PC-9 (cell line): ENCODE measurements around the gene FAM114A2. TPM values are rescaled to one million over a fixed set of nuclear protein-coding genes. Genes with fewer than 3 reads are reported as not detected.

ENCODE experiments used
- BruUV-seq: library from RNA; stranded (reverse); fragments of 400-500 nt; replicated peaks from 2 replicates; lab custom pipeline; 2021; lab: Mats Ljungman, UMichigan
- CTCF ChIA-PET: fragments of 300-600 bp; sonication (Branson Sonifier 250); formaldehyde crosslinking; loops from one replicate; lab custom pipeline; 2022; ENCODE audit warnings: antibody characterized with exemption; lab: Charles Lee
- POLR2A ChIA-PET: fragments of 300-600 bp; sonication (Branson Sonifier 250); formaldehyde crosslinking; loops from one replicate; lab custom pipeline; 2022; ENCODE audit warnings: antibody characterized with exemption; ENCODE audit not compliant: unreplicated experiment; lab: Charles Lee
- DNase-seq, 2 experiments: peaks; one replicate each; pipeline versions ENCODE4 v3.0.0 to v3.0.0-alpha.2; 2015 to 2022; ENCODE audit warnings: mixed read lengths in 1 of 2
- H2AFZ ChIP-seq: fragments of 200-600 bp; sonication (generic); 2 replicates; pipeline ENCODE4 v1.8.1; 2017; ENCODE audit warnings: antibody characterized with exemption
- H3F3A ChIP-seq: fragments of 200-600 bp; sonication (generic); 2 replicates; pipeline ENCODE4 v1.8.1; 2017; ENCODE audit warnings: antibody characterized with exemption, mild to moderate bottlenecking, low read depth; ENCODE audit not compliant: insufficient read depth
- H3K27ac ChIP-seq: fragments of 200-600 bp; sonication (generic); 2 replicates; pipeline ENCODE4 v1.6.1; 2016; ENCODE audit warnings: mixed run types
- H3K27me3 ChIP-seq: fragments of 200-600 bp; sonication (generic); 2 replicates; pipeline ENCODE4 v1.6.1; 2016; ENCODE audit warnings: low read depth, mixed run types; ENCODE audit not compliant: insufficient read depth
- H3K36me3 ChIP-seq: fragments of 200-600 bp; sonication (generic); 2 replicates; pipeline ENCODE4 v1.6.1; 2016; ENCODE audit warnings: low read depth, mixed run types
- H3K4me1 ChIP-seq: fragments of 200-600 bp; sonication (generic); replicated peaks from 2 replicates; pipeline ENCODE4 v1.6.1; 2016; ENCODE audit warnings: mixed run types; ENCODE audit not compliant: insufficient read depth
- H3K4me2 ChIP-seq: fragments of 200-600 bp; sonication (generic); 2 replicates; pipeline ENCODE4 v1.6.1; 2017; ENCODE audit warnings: mixed run types
- H3K4me3 ChIP-seq: fragments of 200-600 bp; sonication (generic); 2 replicates; pipeline ENCODE4 v1.6.1; 2016; ENCODE audit warnings: mixed run types
- H3K79me2 ChIP-seq: fragments of 200-600 bp; sonication (generic); 2 replicates; pipeline ENCODE4 v1.6.1; 2017; ENCODE audit warnings: low read depth, mixed run types
- H3K9me2 ChIP-seq: fragments of 200-600 bp; sonication (generic); 2 replicates; pipeline ENCODE4 v1.8.1; 2017; ENCODE audit warnings: mild to moderate bottlenecking; ENCODE audit not compliant: insufficient read depth
- H3K9me3 ChIP-seq: fragments of 200-600 bp; sonication (generic); 2 replicates; pipeline ENCODE4 v1.8.1; 2016; ENCODE audit warnings: low read depth; ENCODE audit not compliant: insufficient read depth
- H4K20me1 ChIP-seq: fragments of 200-600 bp; sonication (generic); 2 replicates; pipeline ENCODE4 v1.8.1; 2017; ENCODE audit not compliant: insufficient read depth
- CTCF ChIP-seq: fragments of 200-600 bp; sonication (generic); conservative IDR thresholded peaks from 2 replicates; pipeline ENCODE4 v1.6.1; 2017; ENCODE audit warnings: mixed run types, antibody characterized with exemption, mild to moderate bottlenecking, moderate library complexity
- EZH2 ChIP-seq: fragments of 200-600 bp; sonication (generic); IDR thresholded peaks from 2 replicates; pipeline ENCODE4 v1.8.0; 2017; ENCODE audit warnings: antibody characterized with exemption, low read depth
- intact Hi-C: fragments of 100-400 bp; cut with micrococcal nuclease; formaldehyde crosslinking; loops from one replicate; pipeline ENCODE4 v1.10.0; 2022; ENCODE audit not compliant: unreplicated experiment
- total RNA-seq: library from RNA; stranded (reverse); gene quantifications from 2 replicates; pipeline ENCODE4 v1.2.3, GENCODE V29; 2021

Gene FAM114A2
- total RNA-seq, 1 experiment from 2014 or later = 18.9 TPM

- no peak overlapping the region for H3K4me2 ChIP-seq
- H3K4me1 ChIP-seq = peaks cover 21% of the 10 kb centered on the region
- no peaks in the 10 kb centered on the region for H3K9me3 ChIP-seq
- TF ChIP-seq EZH2 (no peak), CTCF (no peak)
- CTCF ChIA-PET = interaction anchor here (0.8 kb wide), 1 partner anchor 50 kb away, joined by 5 read pairs; no protein-coding TSS in a partner anchor
- H4K20me1 ChIP-seq = peaks cover 11% of the 10 kb centered on the region
- no peak overlapping the region for H3K27ac ChIP-seq
- no TSS peak for BruUV-seq
- no peak overlapping the region for H2AFZ ChIP-seq
- intact Hi-C loops = loop anchor here (2.0 kb wide), 1 partner anchor 21 kb away; the partner anchor contains the start of genes FAM114A2 and MFAP3
- H3F3A ChIP-seq = peaks cover 22% of the 10 kb centered on the region
- DNase-seq = no peak
- POLR2A ChIA-PET = no interaction called here
- no peaks in the 10 kb centered on the region for H3K27me3 ChIP-seq
- peaks cover 13% of the 10 kb centered on the region; the same call in 1 of the 2 replicates for H3K36me3 ChIP-seq
- no peaks in the 10 kb centered on the region for H3K9me2 ChIP-seq
- H3K4me3 ChIP-seq = no peak overlapping the region
- no peaks in the 10 kb centered on the region for H3K79me2 ChIP-seq
Observed at GRCh38 chr5:154059583-154059982, 20.9 kb upstream of the FAM114A2 start.

DNA sequence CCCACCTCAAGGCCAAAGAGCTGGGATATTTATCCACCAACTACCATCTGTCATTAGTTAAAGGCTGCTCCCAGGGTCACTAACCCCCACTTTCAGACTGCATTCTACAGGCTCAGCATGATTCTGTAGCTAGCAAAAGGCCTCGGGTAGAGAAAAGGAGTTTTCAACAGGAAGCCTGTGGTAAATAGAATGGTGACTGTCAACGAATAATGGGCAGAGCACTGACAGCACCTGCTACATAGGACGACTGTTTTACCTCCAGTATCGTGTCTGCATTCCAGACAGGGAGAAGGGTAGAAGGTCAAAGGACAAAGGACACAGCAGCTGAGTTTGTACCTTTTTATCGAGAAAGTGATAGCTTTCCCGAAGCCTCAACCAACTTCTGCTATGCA, 20.3 kb upstream of the FAM114A2 start:
- H3K9me2 ChIP-seq = no peaks in the 10 kb centered on the region
- no peaks in the 10 kb centered on the region for H3K79me2 ChIP-seq
- H3K9me3 ChIP-seq = no peaks in the 10 kb centered on the region
- H3K27me3 ChIP-seq = no peaks in the 10 kb centered on the region
- H3K27ac ChIP-seq = no peak overlapping the region
- ChIA-PET POLR2A (interaction anchor here (0.6 kb wide), 1 partner anchor 67 kb away, joined by 3 read pairs; no protein-coding TSS in a partner anchor), CTCF (interaction anchor here (1.2 kb wide), 1 partner anchor 14 kb away, joined by 3 read pairs; no protein-coding TSS in a partner anchor)
- peaks cover 22% of the 10 kb centered on the region for H3F3A ChIP-seq
- peaks cover 14% of the 10 kb centered on the region; the same call in 1 of the 2 replicates for H3K36me3 ChIP-seq
- no peak overlapping the region for H3K4me3 ChIP-seq
- peak overlapping the region; percentile 57; the same call in 1 of the 2 replicates for H3K4me2 ChIP-seq
- H3K4me1 ChIP-seq = peaks cover 21% of the 10 kb centered on the region
- TF ChIP-seq EZH2 = no peak
- no peak for TF ChIP-seq CTCF
- intact Hi-C loops = loop anchor here (2.0 kb wide), 1 partner anchor 20 kb away; the partner anchor contains the start of genes FAM114A2 and MFAP3
- peaks cover 11% of the 10 kb centered on the region for H4K20me1 ChIP-seq
- no peak for DNase-seq
- no TSS peak for BruUV-seq
- no peak overlapping the region for H2AFZ ChIP-seq

DNA sequence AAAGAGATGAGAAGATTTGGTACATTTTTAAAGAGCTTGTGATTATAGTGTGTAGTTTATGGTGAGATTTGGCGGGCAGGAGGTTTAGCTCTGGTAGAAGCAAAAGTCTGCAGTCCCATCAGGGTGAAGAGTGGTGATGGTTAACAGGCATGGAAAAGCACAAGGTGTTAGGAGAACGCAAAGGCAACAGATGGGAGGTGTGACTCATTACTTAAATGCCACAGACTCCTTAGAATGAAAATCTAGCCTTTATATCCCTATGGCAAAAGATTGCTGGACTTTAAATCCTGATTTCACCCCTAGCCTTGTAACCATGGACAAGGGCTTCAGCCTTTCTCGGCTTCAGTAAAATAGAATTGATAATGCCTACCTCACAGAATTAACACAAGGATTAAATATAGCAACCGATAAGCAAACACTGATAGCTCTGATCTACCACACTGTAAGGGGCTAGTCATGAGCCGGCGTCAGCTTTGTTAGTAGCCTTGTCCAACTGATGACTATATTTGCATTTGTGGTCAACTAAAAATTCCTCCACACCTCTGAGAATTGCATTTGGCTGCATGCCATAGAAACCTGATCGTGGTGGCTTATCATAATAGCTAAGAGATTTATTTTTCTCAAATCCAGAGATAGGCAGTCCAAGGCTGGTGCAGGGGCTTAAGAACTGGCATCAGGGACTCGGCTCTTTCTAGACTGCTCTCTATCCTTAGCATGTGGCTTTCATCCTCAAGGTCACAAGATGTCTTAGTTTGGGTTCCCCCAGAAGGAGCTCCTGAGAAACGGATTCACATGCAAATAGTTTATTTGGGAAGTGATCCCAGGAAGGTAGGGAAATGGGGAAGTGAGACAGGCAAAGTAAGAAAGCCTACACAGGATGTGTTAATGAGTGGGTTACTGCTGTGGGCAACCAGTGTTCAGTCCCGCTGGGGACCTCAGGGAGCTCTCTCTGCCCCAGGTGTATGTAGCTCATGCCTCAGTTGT, 19.6 kb upstream of the FAM114A2 start:
- Histone ChIP-seq H3K4me1 (peaks cover 21% of the 10 kb centered on the region), H2AFZ (no peak overlapping the region), H3K4me2 (peak overlapping the region; percentile 57), H3K4me3 (no peak overlapping the region), H3K27ac (peak overlapping the region; percentile 47), H3K27me3 (no peaks in the 10 kb centered on the region), H3F3A (peaks cover 22% of the 10 kb centered on the region), H3K9me2 (no peaks in the 10 kb centered on the region), H3K9me3 (no peaks in the 10 kb centered on the region), H3K79me2 (no peaks in the 10 kb centered on the region), H3K36me3 (peaks cover 14% of the 10 kb centered on the region; the same call in 1 of the 2 replicates), H4K20me1 (peaks cover 11% of the 10 kb centered on the region)
- BruUV-seq = no TSS peak
- peak; percentile 77 to 87 for DNase-seq
- intact Hi-C loops = loop anchor here (2.0 kb wide), 1 partner anchor 20 kb away; the partner anchor contains the start of genes FAM114A2 and MFAP3
- POLR2A ChIA-PET = interaction anchor here (0.6 to 0.7 kb wide), 4 partner anchors 10 to 310 kb away, joined by 3 to 6 read pairs (median 4); no protein-coding TSS in a partner anchor
- no peak for TF ChIP-seq EZH2
- TF ChIP-seq CTCF = no peak
- CTCF ChIA-PET = interaction anchor here (1.2 kb wide), 1 partner anchor 14 kb away, joined by 3 read pairs; no protein-coding TSS in a partner anchor
